Spinal cord (tissue), 10 donors: ENCODE measurements around the gene LSM11. TPM values are rescaled to one million over a fixed set of nuclear protein-coding genes. Genes with fewer than 3 reads are reported as not detected.
"Not testable (repeated sequence)": the region's sequence is repeated elsewhere in the genome, so short reads cannot be mapped to it uniquely, and the experiment has no call there.

ENCODE experiments used
- DNase-seq, 6 donors: peaks; one replicate each; pipeline versions ENCODE4 v3.0.0 to v3.0.0-alpha.2; 2013 to 2015; ENCODE audit warnings: low spot score in 6 of 6, low read depth in 4 of 6
- H3K27ac ChIP-seq: one replicate; pipeline ENCODE4 v1.5.1; 2013; ENCODE audit warnings: low read depth, low read length, control low read depth
- H3K27me3 ChIP-seq: one replicate; pipeline ENCODE4 v1.6.1; 2013; ENCODE audit warnings: low read length; ENCODE audit not compliant: control insufficient read depth, insufficient read depth
- H3K36me3 ChIP-seq: one replicate; pipeline ENCODE4 v1.6.1; 2013; ENCODE audit warnings: low read length; ENCODE audit not compliant: control insufficient read depth, insufficient read depth
- H3K4me1 ChIP-seq: one replicate; pipeline ENCODE4 v1.6.1; 2013; ENCODE audit warnings: low read length; ENCODE audit not compliant: control insufficient read depth, insufficient read depth
- H3K4me3 ChIP-seq: one replicate; pipeline ENCODE4 v1.5.1; 2013; ENCODE audit warnings: low read depth, low read length, control low read depth
- H3K9me3 ChIP-seq: one replicate; pipeline ENCODE4 v1.6.1; 2013; ENCODE audit warnings: low read length; ENCODE audit not compliant: control insufficient read depth, insufficient read depth
- WGBS: methylation state at CpG from one replicate; pipeline ENCODE4 v1.1.5; 2013; ENCODE audit warnings: missing lambda C conversion rate; ENCODE audit not compliant: insufficient coverage; 5-methylcytosine and 5-hydroxymethylcytosine counted together
- polyA plus RNA-seq, 2 donors: library from polyadenylated mRNA; unstranded; fragments of 120-200 nt; gene quantifications; one replicate each; pipeline ENCODE4 v1.2.1, GENCODE V29; 2013; ENCODE audit not compliant: insufficient read length in 2 of 2
- total RNA-seq, 2 donors: library from RNA; depleted of rRNA in 1 of 2; stranded (reverse); fragments of 120-200 nt in 1 of 2; fragments of >200 nt in 1 of 2; gene quantifications; one replicate each; pipeline versions ENCODE4 v1.2.3 to v1.2.4, GENCODE V29; 2013 to 2014
- donor health status: healthy.

The LSM11 gene
- total and polyA plus RNA-seq, 4 donors = 18.7 to 66.3 (median 58.3) TPM

DNA sequence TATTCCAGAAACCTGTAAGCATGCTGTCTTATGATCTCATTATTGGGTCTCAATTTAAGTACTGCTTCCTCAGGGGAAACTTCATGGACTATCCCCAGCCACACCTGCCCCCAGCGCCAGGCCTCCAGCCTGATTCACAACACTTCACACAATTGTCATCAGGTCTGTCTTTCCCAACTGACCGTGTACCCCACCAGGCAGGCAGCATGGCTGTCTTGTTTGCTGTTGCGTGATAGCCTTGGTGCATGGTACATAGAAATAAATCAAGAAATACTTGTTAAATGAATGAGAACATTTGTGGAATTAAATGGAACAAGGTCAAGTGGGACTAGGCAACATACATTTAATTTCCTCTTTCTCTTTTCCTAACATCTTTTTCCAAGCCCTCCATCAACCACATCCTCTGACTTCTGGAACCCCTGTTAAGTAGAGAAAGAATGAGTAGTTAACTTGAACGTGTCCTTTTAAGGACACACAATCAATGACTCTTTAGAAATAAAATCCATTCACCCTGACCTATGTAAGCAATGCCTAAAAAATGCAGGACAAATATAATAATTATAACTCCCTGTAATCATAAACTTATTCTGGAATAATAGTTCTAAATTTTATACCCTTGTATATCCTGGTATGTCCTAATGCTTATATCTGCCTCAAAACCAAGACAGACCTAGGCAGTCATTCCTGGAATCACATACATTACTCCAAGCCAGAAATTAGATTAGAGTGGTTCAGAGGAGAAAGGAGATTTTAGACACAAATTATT, 29.5 kb upstream of the LSM11 start:
- no peaks in the 10 kb centered on the region for H3K9me3 ChIP-seq
- no peaks in the 10 kb centered on the region for H3K36me3 ChIP-seq
- no peak overlapping the region for H3K4me3 ChIP-seq
- WGBS = 89% methylated on average over 1 of the region's 4 CpGs
- H3K27ac ChIP-seq = no peak overlapping the region
- DNase-seq = no peak
- H3K4me1 ChIP-seq = peaks cover 6% of the 10 kb centered on the region
- H3K27me3 ChIP-seq = no peaks in the 10 kb centered on the region

DNA sequence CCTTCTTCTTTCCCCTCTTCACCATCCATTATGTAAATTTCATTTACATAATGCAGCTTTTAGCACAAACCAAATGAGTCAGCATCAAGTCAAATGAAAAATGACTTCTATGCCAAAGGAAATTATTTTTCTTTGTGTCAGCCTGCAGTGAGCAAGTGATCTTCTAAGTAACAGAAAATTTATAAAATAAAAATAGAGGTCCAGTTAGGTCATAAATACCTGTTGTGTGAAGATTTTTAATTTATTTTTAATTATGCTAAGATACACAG, 29.0 kb upstream of the LSM11 start:
- peak in 1 of 6 donors; percentile 16 for DNase-seq
- Histone ChIP-seq H3K36me3 (no peaks in the 10 kb centered on the region), H3K4me1 (peaks cover 6% of the 10 kb centered on the region), H3K9me3 (no peaks in the 10 kb centered on the region), H3K27me3 (no peaks in the 10 kb centered on the region), H3K27ac (no peak overlapping the region), H3K4me3 (no peak overlapping the region)

DNA sequence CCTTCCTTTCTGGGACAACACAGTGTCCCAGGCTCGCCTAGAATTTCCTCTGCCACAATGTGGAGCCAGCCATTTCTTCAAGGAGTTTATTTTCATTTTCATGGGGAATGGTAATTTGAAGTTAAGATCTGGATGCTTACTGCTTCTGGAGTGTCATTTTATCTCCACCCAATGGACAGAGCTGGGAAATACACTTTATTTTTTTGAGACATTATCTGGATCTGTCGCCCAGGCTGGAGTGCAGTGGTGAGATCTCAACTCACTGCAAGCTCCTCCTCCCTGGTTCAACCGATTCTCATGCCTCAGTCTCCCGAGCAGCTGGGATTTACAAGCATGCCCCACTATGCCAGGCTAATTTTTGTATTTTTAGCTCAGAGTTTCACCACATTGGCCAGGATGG, 25.0 kb upstream of the LSM11 start:
- no peaks in the 10 kb centered on the region for H3K36me3 ChIP-seq
- no peak overlapping the region for H3K4me3 ChIP-seq
- H3K9me3 ChIP-seq = no peaks in the 10 kb centered on the region
- peak; percentile 26 to 94 (median 58) for DNase-seq
- WGBS = 2% methylated on average over 3 of the region's 4 CpGs
- no peaks in the 10 kb centered on the region for H3K27me3 ChIP-seq
- peaks cover 6% of the 10 kb centered on the region for H3K4me1 ChIP-seq
- no peak overlapping the region for H3K27ac ChIP-seq

DNA sequence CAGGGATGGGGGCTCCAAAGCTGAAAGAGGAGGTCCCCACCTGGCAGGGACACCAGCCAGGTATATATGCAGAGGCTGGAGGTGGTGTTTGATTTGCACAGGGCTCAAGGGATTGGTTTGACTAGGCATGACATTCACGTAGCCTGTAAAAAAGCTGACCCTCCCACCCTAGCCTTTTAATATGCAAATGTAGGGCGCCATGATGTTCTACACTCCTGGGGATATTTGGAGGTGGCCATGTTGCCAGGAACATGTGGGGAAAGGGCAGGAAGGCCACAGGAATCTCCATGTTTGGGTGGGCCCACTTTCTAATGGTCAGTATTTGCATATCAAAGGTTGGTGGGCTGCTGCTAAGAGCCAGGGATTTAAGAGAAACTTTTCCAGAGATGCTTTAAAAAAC, 24.3 kb upstream of the LSM11 start:
- DNase-seq = no peak
- Histone ChIP-seq H3K4me1 (peaks cover 6% of the 10 kb centered on the region), H3K4me3 (no peak overlapping the region), H3K36me3 (no peaks in the 10 kb centered on the region), H3K27ac (no peak overlapping the region), H3K9me3 (no peaks in the 10 kb centered on the region), H3K27me3 (no peaks in the 10 kb centered on the region)
- WGBS = 77% methylated on average over 1 of the region's 2 CpGs

DNA sequence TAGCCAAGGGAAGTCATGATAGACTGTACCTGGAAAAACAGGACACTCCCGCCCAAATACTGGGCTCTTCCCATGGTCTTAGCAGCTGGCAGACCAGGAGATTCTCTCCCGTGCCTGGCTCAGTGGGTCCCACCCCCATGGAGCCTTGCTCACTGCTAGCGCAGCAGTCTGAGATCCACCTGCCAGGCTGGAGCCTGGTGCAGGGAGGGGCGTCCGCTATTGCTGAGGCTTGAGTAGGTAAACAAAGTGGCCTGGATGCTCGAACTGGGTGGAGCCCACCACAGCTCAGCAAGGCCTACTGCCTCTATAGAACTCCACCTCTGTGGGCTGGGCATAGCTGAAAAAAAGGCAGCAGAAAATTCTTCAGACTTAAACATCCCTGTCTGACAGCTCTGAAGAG, 22.4 kb upstream of the LSM11 start:
- no peak overlapping the region for H3K4me3 ChIP-seq
- no peak overlapping the region for H3K27ac ChIP-seq
- no peaks in the 10 kb centered on the region for H3K9me3 ChIP-seq
- peaks cover 6% of the 10 kb centered on the region for H3K4me1 ChIP-seq
- WGBS = 92% methylated on average over 5 of the region's 6 CpGs
- DNase-seq = no peak
- H3K27me3 ChIP-seq = no peaks in the 10 kb centered on the region
- no peaks in the 10 kb centered on the region for H3K36me3 ChIP-seq

DNA sequence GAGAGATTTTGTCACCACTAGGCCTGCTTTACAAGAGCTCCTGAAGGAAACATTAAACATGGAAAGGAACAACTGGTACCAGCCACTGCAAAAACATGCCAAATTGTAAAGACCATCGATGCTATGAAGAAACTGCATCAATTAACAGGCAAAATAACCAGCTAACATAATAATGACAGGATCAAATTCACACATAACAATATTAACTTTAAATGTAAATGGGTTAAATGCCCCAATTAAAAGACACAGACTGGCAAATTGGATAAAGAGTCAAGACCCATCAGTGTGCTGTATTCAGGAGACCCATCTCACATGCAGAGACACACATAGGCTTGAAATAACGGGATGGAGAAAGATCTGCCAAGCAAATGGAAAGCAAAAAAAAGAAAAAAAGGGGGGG, 20.6 kb upstream of the LSM11 start:
- H3K4me1 ChIP-seq, H3K27ac ChIP-seq, H3K27me3 ChIP-seq, H3K4me3 ChIP-seq, H3K9me3 ChIP-seq, DNase-seq, H3K36me3 ChIP-seq: not testable (repeated sequence)
- no CpG with 5 or more reads among the region's 2 CpGs for WGBS

DNA sequence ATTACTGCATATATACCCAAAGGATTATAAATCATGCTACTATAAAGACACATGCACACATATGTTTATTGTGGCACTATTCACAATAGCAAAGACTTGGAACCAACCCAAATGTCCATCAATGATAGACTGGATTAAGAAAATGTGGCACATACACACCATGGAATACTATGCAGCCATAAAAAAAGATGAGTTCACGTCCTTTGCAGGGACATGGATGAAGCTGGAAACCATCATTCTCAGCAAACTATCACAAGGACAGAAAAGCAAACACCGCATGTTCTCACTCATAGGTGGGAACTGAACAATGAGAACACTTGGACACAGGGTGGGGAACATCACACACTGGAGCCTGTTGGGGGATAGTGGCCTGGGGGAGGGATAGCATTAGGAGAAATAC, 16.9 kb upstream of the LSM11 start:
- WGBS = no CpG with 5 or more reads among the region's 2 CpGs
- DNase-seq = not testable (repeated sequence)

DNA sequence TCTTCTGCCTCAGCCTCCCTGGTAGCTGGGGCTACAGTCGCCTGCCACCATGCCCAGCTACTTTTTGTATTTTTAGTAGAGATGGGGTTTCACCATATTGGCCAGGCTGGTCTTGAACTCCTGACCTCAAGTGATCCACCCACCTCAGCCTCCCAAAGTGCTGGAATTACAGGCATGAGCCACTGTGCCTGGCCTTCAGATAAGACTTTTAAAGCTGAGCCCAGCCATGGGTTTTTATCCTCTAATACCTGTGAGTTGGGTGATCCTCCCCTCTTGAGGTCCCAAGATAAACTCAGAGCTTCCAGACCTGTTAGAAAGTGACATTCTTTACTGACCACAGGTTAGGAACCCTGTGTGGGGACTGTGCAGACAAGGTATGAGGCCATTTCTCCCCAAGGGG, 15.7 kb upstream of the LSM11 start:
- H3K36me3 ChIP-seq, H3K27ac ChIP-seq, H3K4me1 ChIP-seq, H3K27me3 ChIP-seq, H3K4me3 ChIP-seq, DNase-seq, H3K9me3 ChIP-seq: not testable (repeated sequence)
- no CpG with 5 or more reads among the region's 1 CpG for WGBS

More for the DNA sequence above, 16.9 kb upstream of the LSM11 start:
- H3K4me1 ChIP-seq, H3K27me3 ChIP-seq, H3K36me3 ChIP-seq, H3K9me3 ChIP-seq, H3K27ac ChIP-seq, H3K4me3 ChIP-seq: not testable (repeated sequence)

DNA sequence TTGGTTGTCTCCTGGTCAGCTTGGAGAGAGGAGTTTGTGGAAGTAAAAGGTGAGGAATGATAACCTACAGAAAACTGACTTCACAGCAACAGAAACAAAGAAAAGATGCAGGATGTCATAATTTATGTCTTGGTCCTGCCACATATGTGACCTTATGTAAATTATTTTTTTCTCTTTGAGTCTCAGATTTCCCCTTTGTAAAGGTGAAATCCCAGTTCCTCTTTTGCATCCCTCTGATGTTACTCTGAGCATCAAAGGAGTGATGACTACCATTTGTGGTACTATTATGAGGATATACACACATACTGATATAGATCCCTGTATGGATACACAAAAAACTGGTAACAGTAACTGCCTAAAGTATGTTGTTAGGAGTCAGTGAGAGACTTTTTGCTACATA, 13.7 kb upstream of the LSM11 start:
- DNase-seq = no peak
- peaks cover 5% of the 10 kb centered on the region for H3K4me1 ChIP-seq
- no peak overlapping the region for H3K27ac ChIP-seq

DNA sequence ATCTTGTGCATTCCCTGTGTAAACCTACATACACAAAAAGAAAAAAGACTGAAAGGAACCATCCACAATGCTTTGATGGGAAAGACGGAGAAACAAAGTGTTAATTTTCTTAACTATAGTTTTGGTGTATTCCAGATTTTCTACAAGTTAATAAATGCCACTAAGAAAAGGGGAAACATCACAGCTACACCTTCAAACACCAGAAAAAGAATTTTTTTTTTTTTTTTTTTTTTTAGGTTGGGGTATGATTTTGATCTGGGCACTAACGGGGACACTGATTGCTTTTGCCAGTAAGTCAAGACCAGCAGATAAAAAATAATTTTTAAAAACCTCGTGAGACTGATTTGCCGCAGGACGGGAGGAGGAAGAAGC, 12.6 kb upstream of the LSM11 start:
- H3K4me3 ChIP-seq = peak overlapping the region; percentile 92
- H3K27ac ChIP-seq = peak overlapping the region; percentile 97
- no peaks in the 10 kb centered on the region for H3K9me3 ChIP-seq
- H3K36me3 ChIP-seq = no peaks in the 10 kb centered on the region
- DNase-seq = no peak
- H3K27me3 ChIP-seq = no peaks in the 10 kb centered on the region
- no CpG with 5 or more reads among the region's 5 CpGs for WGBS
- peaks cover 5% of the 10 kb centered on the region for H3K4me1 ChIP-seq

More for the DNA sequence above, 13.7 kb upstream of the LSM11 start:
- Histone ChIP-seq H3K4me3 (no peak overlapping the region), H3K36me3 (no peaks in the 10 kb centered on the region), H3K9me3 (no peaks in the 10 kb centered on the region), H3K27me3 (no peaks in the 10 kb centered on the region)
